Body of pancreas (tissue), 4 donors: ENCODE data around the gene ZNF184.

Experiments used
- POLR2A ChIP-seq, 3 donors: fragments of 450-650 bp; IDR thresholded peaks; one replicate each; pipeline ENCODE4 v1.6.1; 2016; ENCODE audit warnings: antibody characterized with exemption in 3 of 3, mild to moderate bottlenecking in 2 of 3
- TF ChIP-seq, protein P1 (sequence below), 7 experiments: fragments of 450-650 bp in 4 of 7; fragments of 200-600 bp in 3 of 7; sonication (generic) in 3 of 7; IDR thresholded peaks; one replicate each; pipeline ENCODE4 v1.5.1; 2016 to 2019; ENCODE audit warnings: antibody characterized with exemption in 7 of 7

DNA sequence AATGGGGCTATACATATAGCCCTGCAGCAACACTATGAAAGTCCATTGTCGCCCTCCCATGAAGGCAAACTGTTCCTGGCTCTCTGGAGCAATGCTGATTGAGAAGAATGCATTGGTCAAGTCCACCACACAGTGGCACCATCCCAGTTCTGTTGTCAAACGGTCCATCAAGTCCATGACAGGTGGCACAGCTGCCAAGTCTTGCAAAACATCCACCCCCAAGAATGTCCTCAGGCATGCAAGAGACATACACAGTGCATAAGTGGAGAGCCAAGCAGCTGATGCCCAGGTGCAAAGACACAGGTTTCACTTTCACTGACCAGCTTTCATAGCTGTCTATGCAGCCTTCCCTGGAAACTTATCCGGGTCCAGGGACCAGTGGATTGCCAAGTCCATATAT lies 66.8 kb downstream of the ZNF184 start:
- TF ChIP-seq, protein P1, sequence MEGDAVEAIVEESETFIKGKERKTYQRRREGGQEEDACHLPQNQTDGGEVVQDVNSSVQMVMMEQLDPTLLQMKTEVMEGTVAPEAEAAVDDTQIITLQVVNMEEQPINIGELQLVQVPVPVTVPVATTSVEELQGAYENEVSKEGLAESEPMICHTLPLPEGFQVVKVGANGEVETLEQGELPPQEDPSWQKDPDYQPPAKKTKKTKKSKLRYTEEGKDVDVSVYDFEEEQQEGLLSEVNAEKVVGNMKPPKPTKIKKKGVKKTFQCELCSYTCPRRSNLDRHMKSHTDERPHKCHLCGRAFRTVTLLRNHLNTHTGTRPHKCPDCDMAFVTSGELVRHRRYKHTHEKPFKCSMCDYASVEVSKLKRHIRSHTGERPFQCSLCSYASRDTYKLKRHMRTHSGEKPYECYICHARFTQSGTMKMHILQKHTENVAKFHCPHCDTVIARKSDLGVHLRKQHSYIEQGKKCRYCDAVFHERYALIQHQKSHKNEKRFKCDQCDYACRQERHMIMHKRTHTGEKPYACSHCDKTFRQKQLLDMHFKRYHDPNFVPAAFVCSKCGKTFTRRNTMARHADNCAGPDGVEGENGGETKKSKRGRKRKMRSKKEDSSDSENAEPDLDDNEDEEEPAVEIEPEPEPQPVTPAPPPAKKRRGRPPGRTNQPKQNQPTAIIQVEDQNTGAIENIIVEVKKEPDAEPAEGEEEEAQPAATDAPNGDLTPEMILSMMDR (IDR thresholded peaks at IDR 0.05) = no peak
- TF ChIP-seq POLR2A (IDR thresholded peaks at IDR 0.05) = no peak
